ENCODE measurements around the gene SMIM32.

Gene SMIM32

DNA sequence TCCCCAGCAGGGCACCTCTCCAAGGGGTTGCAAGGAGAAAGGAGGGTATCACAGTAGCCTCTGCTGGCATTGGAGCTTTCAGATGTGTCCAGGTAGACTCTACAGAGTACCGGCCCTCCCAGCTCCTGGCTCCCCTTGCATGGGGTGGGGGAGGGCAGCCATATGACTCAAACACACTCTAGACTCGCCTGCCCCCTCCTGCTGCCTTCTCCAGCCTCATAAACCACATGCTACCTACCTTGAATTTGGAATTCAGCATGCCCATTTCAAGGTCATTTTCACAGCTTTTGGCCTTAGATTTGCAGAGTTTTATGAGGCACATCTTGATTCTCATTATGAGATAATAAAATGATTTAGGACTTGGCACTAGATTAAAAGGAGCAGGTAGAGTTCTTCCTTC is 32.8 kb upstream of the SMIM32 start:
- H3K36me3 ChIP-seq (ENCODE audit: control insufficient read depth, insufficient read depth, low read length), result no peaks in the 10 kb centered on the region
- H3K4me1 ChIP-seq (ENCODE audit: control insufficient read depth, insufficient read depth, low read length, poor library complexity, severe bottlenecking), result no peaks in the 10 kb centered on the region
- no peaks in the 10 kb centered on the region for H3K27me3 ChIP-seq (replicated peaks; ENCODE audit: control insufficient read depth, insufficient read depth, low read length, poor library complexity, severe bottlenecking)
- H3K4me3 ChIP-seq (ENCODE audit: insufficient read depth, low read depth, low read length, poor library complexity, severe bottlenecking), result no peak overlapping the region
- H3K27ac ChIP-seq (ENCODE audit: insufficient read depth, low read length, poor library complexity, severe bottlenecking), result no peak overlapping the region
- H3K9me3 ChIP-seq (ENCODE audit: control insufficient read depth, low read length), result no peaks in the 10 kb centered on the region
- no peak for DNase-seq

DNA sequence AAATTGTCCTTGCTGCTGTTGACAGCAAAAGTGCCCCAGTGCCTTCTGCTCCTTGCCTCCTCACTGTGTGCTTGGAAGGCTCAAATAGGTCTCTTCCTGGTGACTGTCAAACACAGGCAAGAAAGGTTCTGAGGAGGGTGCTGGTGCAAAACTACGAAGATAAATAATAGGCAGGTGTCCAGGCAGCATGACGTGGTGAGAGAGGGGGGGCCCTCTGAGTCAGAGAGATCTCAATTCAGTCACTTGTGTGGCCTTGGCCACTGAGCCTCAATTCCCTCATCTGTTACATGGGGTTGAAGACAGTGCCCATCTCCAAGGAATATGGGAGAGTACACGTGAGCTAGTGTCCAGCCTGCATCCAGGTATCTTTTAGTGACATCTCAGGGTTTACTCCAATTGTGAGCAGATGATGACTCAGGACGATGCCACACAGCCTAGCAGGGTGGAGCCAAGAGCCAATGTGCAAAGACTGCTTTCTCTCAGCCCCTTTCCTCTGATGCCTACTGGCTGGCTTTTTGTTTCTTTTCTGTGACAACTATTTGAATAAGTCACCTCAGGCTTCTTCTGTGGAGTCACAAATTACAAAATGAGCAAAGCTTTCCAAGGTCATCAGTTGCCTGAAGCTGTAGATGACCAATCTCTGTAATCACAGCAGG is 29.7 kb upstream of the SMIM32 start:
- H3K27ac ChIP-seq (ENCODE audit: insufficient read depth, low read length, poor library complexity, severe bottlenecking), result no peak overlapping the region
- no peak for DNase-seq

DNA sequence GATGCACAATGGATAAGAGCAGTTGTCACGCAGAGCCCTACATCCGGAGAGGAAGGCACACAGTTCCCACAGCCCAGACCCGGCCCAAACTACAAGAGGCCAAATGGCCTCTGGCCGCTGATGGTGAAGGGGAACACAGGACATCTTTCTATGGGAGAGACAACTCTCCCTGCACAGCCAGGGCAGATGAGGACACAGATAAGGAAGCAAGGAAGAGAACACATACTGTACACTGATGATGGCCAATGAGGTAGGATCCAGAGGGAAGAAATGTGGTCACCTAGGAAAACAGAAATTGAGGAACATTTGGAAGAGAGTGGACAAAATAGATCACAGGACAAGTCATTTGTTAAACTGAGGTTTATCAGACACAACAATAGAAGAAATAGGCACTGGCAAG is 28.4 kb upstream of the SMIM32 start:
- no peaks in the 10 kb centered on the region for H3K27me3 ChIP-seq (replicated peaks; ENCODE audit: control insufficient read depth, insufficient read depth, low read length, poor library complexity, severe bottlenecking)
- H3K4me1 ChIP-seq (ENCODE audit: control insufficient read depth, insufficient read depth, low read length, poor library complexity, severe bottlenecking), result no peaks in the 10 kb centered on the region
- no peak for DNase-seq
- no peak overlapping the region for H3K4me3 ChIP-seq (ENCODE audit: insufficient read depth, low read depth, low read length, poor library complexity, severe bottlenecking)
- no peaks in the 10 kb centered on the region for H3K36me3 ChIP-seq (ENCODE audit: control insufficient read depth, insufficient read depth, low read length)
- H3K27ac ChIP-seq (ENCODE audit: insufficient read depth, low read length, poor library complexity, severe bottlenecking), result no peak overlapping the region
- no peaks in the 10 kb centered on the region for H3K9me3 ChIP-seq (ENCODE audit: control insufficient read depth, low read length)

More for the DNA sequence above, 29.7 kb upstream of the SMIM32 start:
- Histone ChIP-seq H3K4me1 (ENCODE audit: control insufficient read depth, insufficient read depth, low read length, poor library complexity, severe bottlenecking) (no peaks in the 10 kb centered on the region), H3K4me3 (ENCODE audit: insufficient read depth, low read depth, low read length, poor library complexity, severe bottlenecking) (no peak overlapping the region), H3K27me3 (replicated peaks; ENCODE audit: control insufficient read depth, insufficient read depth, low read length, poor library complexity, severe bottlenecking) (no peaks in the 10 kb centered on the region), H3K36me3 (ENCODE audit: control insufficient read depth, insufficient read depth, low read length) (no peaks in the 10 kb centered on the region), H3K9me3 (ENCODE audit: control insufficient read depth, low read length) (no peaks in the 10 kb centered on the region)

GRCh38 chr5:136216230-136216629 is 23.3 kb upstream of the SMIM32 start:
- H3K27ac ChIP-seq (ENCODE audit: insufficient read depth, low read length, poor library complexity, severe bottlenecking), result no peak overlapping the region
- DNase-seq, result no peak
- no peaks in the 10 kb centered on the region for H3K27me3 ChIP-seq (replicated peaks; ENCODE audit: control insufficient read depth, insufficient read depth, low read length, poor library complexity, severe bottlenecking)
- H3K36me3 ChIP-seq (ENCODE audit: control insufficient read depth, insufficient read depth, low read length), result no peaks in the 10 kb centered on the region
- H3K4me1 ChIP-seq (ENCODE audit: control insufficient read depth, insufficient read depth, low read length, poor library complexity, severe bottlenecking), result no peaks in the 10 kb centered on the region
- no peaks in the 10 kb centered on the region for H3K9me3 ChIP-seq (ENCODE audit: control insufficient read depth, low read length)
- no peak overlapping the region for H3K4me3 ChIP-seq (ENCODE audit: insufficient read depth, low read depth, low read length, poor library complexity, severe bottlenecking)

DNA sequence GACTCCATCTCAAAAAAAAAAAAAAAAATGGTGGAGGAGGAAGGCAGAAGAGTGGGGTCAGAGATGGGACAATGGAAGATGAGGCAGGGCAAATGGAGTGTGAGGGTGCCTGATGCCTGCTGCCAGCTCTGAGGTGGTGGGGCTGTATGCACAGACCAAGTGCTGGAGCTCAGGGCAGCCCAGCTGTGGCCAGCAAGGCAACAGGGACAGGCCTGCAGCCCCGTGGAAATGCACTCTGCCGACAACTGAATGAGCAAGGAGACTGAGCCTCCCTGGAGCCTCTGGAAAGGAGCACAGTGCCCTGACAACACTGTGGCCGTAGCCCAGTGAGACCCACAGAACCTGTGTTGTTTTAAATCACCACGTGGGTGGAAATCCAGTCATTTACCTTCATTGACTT is 22.9 kb upstream of the SMIM32 start:
- Histone ChIP-seq H3K4me1 (ENCODE audit: control insufficient read depth, insufficient read depth, low read length, poor library complexity, severe bottlenecking) (no peaks in the 10 kb centered on the region), H3K27ac (ENCODE audit: insufficient read depth, low read length, poor library complexity, severe bottlenecking) (no peak overlapping the region), H3K27me3 (replicated peaks; ENCODE audit: control insufficient read depth, insufficient read depth, low read length, poor library complexity, severe bottlenecking) (no peaks in the 10 kb centered on the region), H3K4me3 (ENCODE audit: insufficient read depth, low read depth, low read length, poor library complexity, severe bottlenecking) (no peak overlapping the region), H3K36me3 (ENCODE audit: control insufficient read depth, insufficient read depth, low read length) (no peaks in the 10 kb centered on the region), H3K9me3 (ENCODE audit: control insufficient read depth, low read length) (no peaks in the 10 kb centered on the region)
- DNase-seq, result no peak

DNA sequence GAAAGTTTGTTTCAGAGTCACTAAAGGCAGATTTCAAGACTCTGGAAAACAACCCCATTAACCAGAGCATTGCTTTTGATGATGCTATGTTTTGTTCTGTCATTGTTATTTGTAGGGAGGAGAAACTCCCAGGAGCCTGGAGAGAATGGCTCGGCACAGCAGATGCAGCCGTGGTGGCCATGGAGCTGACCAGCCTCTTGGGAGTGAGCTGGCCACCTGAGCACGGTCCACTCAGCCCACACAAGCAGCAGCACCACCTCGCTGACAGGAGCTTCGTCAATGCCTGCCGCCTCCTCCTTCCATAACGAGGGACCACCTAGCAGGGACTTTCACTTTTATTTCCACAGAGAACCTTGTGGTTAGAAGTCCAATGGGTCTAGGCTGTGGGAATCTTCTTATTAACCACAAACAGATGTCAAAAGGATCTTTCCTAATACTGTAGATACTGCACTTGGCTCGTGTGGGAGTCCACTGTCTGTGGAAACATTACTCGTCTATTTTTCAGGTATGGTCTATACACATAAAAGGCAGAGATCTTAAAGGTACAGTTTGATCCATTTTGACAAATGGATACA is 21.0 kb upstream of the SMIM32 start:
- Histone ChIP-seq H3K4me3 (ENCODE audit: insufficient read depth, low read depth, low read length, poor library complexity, severe bottlenecking) (no peak overlapping the region), H3K4me1 (ENCODE audit: control insufficient read depth, insufficient read depth, low read length, poor library complexity, severe bottlenecking) (no peaks in the 10 kb centered on the region), H3K27ac (ENCODE audit: insufficient read depth, low read length, poor library complexity, severe bottlenecking) (no peak overlapping the region), H3K27me3 (replicated peaks; ENCODE audit: control insufficient read depth, insufficient read depth, low read length, poor library complexity, severe bottlenecking) (peaks cover 4% of the 10 kb centered on the region), H3K36me3 (ENCODE audit: control insufficient read depth, insufficient read depth, low read length) (no peaks in the 10 kb centered on the region), H3K9me3 (ENCODE audit: control insufficient read depth, low read length) (no peaks in the 10 kb centered on the region)
- no peak for DNase-seq

DNA sequence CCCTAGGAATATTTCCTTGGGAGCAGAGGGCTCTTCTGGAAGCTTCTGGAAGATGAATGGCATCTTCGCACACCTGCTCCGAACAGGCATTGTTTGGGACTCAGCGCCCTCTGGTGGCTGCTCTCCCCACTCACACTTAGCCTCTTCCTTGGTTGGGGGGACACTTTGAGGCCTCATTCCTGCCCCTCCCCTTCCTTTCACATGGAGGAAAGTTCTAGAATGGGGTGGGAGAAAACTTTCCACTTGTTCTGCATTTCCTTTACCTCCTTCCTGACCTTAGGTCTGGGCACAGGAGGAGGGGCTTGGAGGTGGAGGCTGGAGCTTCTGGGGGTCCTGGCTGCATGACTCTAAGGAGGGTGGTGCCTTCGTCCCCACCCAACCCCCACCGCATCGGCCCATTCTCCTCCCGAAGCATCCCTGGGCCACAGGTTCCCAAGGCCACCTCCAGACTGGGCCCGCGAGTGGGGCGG is 19.3 kb upstream of the SMIM32 start:
- DNase-seq, result peak in 2 of 3 donors; percentile 17 to 27
- Histone ChIP-seq H3K36me3 (ENCODE audit: control insufficient read depth, insufficient read depth, low read length) (no peaks in the 10 kb centered on the region), H3K4me1 (ENCODE audit: control insufficient read depth, insufficient read depth, low read length, poor library complexity, severe bottlenecking) (no peaks in the 10 kb centered on the region), H3K27me3 (replicated peaks; ENCODE audit: control insufficient read depth, insufficient read depth, low read length, poor library complexity, severe bottlenecking) (peaks cover 4% of the 10 kb centered on the region), H3K27ac (ENCODE audit: insufficient read depth, low read length, poor library complexity, severe bottlenecking) (no peak overlapping the region), H3K9me3 (ENCODE audit: control insufficient read depth, low read length) (no peaks in the 10 kb centered on the region), H3K4me3 (ENCODE audit: insufficient read depth, low read depth, low read length, poor library complexity, severe bottlenecking) (no peak overlapping the region)

DNA sequence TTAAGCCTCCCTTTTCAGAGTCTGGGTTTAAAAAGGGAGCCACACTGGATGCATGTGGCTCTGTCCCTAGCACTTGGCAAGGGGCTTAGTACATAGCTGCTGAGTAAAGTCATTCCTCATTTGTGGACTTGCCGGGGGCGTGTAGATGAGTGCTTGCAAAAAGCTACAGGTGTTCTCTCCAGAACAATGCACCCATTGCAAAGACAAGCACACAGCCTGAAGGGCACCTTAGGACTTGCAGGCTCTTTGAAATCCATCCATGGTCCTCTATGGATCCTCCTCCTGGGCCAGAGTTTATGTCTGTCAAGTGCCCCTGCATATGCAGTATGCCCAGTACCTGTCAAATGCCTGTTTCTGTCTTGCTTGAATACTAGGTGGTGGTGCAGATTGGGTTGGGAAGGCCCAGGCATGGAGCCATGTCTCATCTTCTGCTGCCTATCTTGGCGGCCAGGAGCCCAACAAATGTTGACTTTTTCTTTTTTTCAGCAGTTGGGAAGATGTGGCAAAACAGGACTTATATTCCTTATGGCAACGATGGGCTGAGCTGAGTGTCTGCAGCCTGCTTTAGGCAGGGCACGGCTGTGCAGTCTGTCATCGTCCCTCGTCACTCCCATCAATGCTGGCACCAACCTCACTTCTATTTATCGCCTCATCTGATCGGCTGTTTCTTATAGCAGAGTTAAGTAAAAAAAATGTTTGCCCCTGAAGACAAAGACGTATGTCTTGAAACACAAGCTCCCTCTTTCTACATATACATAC is 18.5 kb upstream of the SMIM32 start:
- Histone ChIP-seq H3K36me3 (ENCODE audit: control insufficient read depth, insufficient read depth, low read length) (no peaks in the 10 kb centered on the region), H3K4me3 (ENCODE audit: insufficient read depth, low read depth, low read length, poor library complexity, severe bottlenecking) (no peak overlapping the region), H3K27ac (ENCODE audit: insufficient read depth, low read length, poor library complexity, severe bottlenecking) (no peak overlapping the region), H3K4me1 (ENCODE audit: control insufficient read depth, insufficient read depth, low read length, poor library complexity, severe bottlenecking) (no peaks in the 10 kb centered on the region), H3K27me3 (replicated peaks; ENCODE audit: control insufficient read depth, insufficient read depth, low read length, poor library complexity, severe bottlenecking) (peaks cover 4% of the 10 kb centered on the region), H3K9me3 (ENCODE audit: control insufficient read depth, low read length) (no peaks in the 10 kb centered on the region)
- DNase-seq, result no peak

GRCh38 chr5:136210259-136210658 is 17.3 kb upstream of the SMIM32 start:
- no peaks in the 10 kb centered on the region for H3K36me3 ChIP-seq (ENCODE audit: control insufficient read depth, insufficient read depth, low read length)
- H3K27me3 ChIP-seq (replicated peaks; ENCODE audit: control insufficient read depth, insufficient read depth, low read length, poor library complexity, severe bottlenecking), result peaks cover 4% of the 10 kb centered on the region
- DNase-seq, result no peak
- H3K27ac ChIP-seq (ENCODE audit: insufficient read depth, low read length, poor library complexity, severe bottlenecking), result no peak overlapping the region
- no peaks in the 10 kb centered on the region for H3K9me3 ChIP-seq (ENCODE audit: control insufficient read depth, low read length)
- H3K4me3 ChIP-seq (ENCODE audit: insufficient read depth, low read depth, low read length, poor library complexity, severe bottlenecking), result no peak overlapping the region
- no peaks in the 10 kb centered on the region for H3K4me1 ChIP-seq (ENCODE audit: control insufficient read depth, insufficient read depth, low read length, poor library complexity, severe bottlenecking)

DNA sequence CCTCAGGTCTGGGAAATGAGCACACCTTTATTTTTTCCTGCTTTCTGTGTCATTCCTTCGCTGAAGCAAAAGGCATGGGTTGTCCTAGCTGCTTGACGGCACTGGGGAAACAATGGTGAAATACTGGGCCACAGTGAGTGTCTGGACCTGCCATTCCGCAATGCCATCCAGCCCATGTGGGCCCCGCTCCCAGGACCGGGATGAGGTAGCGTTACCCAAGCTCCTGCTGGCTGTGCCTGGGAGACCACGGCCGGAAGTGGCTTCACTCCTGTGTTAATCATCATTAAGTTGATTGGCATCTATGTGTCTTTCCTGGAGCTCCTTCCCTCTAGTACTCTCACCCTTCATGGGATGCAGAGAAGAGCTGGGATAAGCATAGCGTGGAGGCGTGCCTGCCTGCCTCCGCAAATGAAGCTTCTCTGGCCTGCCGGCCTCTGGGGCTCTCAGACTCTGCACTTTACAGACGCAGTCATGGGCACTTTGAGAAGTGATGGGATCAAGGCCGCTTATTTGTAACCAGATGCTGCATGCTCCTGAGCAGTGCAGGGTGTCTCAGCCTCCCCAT is 16.5 kb upstream of the SMIM32 start:
- no peaks in the 10 kb centered on the region for H3K9me3 ChIP-seq (ENCODE audit: control insufficient read depth, low read length)
- H3K27me3 ChIP-seq (replicated peaks; ENCODE audit: control insufficient read depth, insufficient read depth, low read length, poor library complexity, severe bottlenecking), result peaks cover 4% of the 10 kb centered on the region
- no peak overlapping the region for H3K27ac ChIP-seq (ENCODE audit: insufficient read depth, low read length, poor library complexity, severe bottlenecking)
- H3K4me1 ChIP-seq (ENCODE audit: control insufficient read depth, insufficient read depth, low read length, poor library complexity, severe bottlenecking), result no peaks in the 10 kb centered on the region
- no peak overlapping the region for H3K4me3 ChIP-seq (ENCODE audit: insufficient read depth, low read depth, low read length, poor library complexity, severe bottlenecking)
- DNase-seq, result no peak
- H3K36me3 ChIP-seq (ENCODE audit: control insufficient read depth, insufficient read depth, low read length), result no peaks in the 10 kb centered on the region

Data from effector memory CD4-positive, alpha-beta T cell (primary cell).